ENCODE data around the gene DTNA.

Gene DTNA

DNA sequence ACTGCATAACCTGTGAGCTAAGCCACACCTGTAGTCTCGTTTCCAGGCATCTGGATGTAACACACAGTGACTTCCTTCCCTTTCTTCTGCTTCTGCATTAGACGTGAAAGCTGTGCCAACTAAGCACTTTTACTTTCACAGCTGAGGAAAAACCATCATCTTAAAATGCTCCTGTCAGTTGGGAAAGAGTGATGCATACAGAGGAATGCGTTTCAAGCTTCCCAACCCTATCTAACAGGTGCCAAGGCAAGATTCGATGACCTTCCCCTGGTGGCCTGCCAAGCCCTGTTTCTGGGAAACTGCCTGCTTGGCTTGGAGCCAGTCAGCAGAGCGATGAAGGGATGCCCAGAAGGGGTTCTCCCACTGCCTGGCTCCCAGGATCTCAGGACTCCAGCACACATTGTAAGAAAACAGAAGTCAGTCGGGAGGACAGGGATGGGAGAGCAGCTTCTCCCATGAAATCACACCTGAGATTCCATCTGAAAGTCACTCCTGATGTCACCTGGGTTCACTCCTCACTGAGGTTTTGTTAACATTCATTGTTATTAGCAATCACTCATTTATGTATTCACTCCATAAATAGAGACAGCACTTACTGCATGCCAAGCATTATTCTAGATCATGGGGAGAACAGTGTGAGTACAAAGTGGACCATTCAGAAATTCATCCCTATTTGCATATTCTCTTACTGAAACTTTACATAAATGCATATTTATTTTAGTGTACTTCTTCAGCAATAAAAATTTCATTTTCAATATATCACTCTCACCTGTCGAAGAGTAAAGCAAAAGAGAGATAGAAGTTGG is 64.1 kb downstream of the DTNA start:
- Histone ChIP-seq H3K9me3 (ENCODE audit: control extremely low read depth in 1 of 5, control insufficient read depth in 4 of 5, insufficient read depth in 2 of 5, low read depth in 1 of 5, low read length in 4 of 5) (no peaks in the 10 kb centered on the region), H3K27ac (ENCODE audit: insufficient read depth in 1 of 2, low read depth in 1 of 2, low read length in 2 of 2, poor library complexity in 1 of 2, severe bottlenecking in 2 of 2) (no peak overlapping the region), H3K4me1 (ENCODE audit: control extremely low read depth in 1 of 4, control insufficient read depth in 4 of 4, insufficient read depth in 4 of 4, low read length in 3 of 4) (peaks cover 0 to 24% (median 12%) of the 10 kb centered on the region in 4 experiments), H3K27me3 (replicated peaks in 2 of 5; ENCODE audit: control insufficient read depth in 4 of 5, insufficient read depth in 5 of 5, low read length in 4 of 5) (no peaks in the 10 kb centered on the region), H3K36me3 (ENCODE audit: control insufficient read depth in 4 of 4, insufficient read depth in 4 of 4, low read length in 3 of 4) (no peaks in the 10 kb centered on the region), H3K4me3 (ENCODE audit: control insufficient read depth in 1 of 7, extremely low read depth in 1 of 7, insufficient read depth in 4 of 7, low read depth in 2 of 7, low read length in 6 of 7) (peak overlapping the region in 1 of 7 experiments; percentile 35)
- CTCF ChIA-PET: no interaction called here
- peak in 2 of 3 donors; percentile 66 to 73 for DNase-seq
- POLR2A ChIA-PET: no interaction called here
- 13% methylated on average over 5 of the region's 7 CpGs for WGBS (ENCODE audit: insufficient coverage)

DNA sequence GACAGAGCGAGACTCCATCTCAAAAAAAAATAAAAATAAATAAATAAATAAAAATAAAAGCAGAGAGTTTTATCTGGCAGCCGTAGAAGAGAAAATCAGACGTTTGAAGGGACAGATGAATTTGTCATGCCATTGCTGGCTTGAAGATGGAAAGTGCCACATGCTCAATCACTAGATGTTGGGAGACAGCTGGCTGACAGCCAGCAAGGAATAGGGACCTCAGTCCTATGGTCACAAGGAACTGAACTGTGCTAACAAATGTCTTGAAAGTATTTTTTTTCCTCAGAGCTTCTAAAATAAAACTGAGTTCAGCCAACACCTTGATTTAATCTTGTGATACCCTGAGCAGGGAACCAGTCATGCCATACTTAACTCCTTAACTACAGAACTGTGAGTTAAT is 65.4 kb downstream of the DTNA start:
- Histone ChIP-seq H3K4me3 (ENCODE audit: control insufficient read depth in 1 of 7, extremely low read depth in 1 of 7, insufficient read depth in 4 of 7, low read depth in 2 of 7, low read length in 6 of 7) (no peak overlapping the region), H3K4me1 (ENCODE audit: control extremely low read depth in 1 of 4, control insufficient read depth in 4 of 4, insufficient read depth in 4 of 4, low read length in 3 of 4) (peaks cover 0 to 24% (median 12%) of the 10 kb centered on the region in 4 experiments), H3K27ac (ENCODE audit: insufficient read depth in 1 of 2, low read depth in 1 of 2, low read length in 2 of 2, poor library complexity in 1 of 2, severe bottlenecking in 2 of 2) (no peak overlapping the region), H3K9me3 (ENCODE audit: control extremely low read depth in 1 of 5, control insufficient read depth in 4 of 5, insufficient read depth in 2 of 5, low read depth in 1 of 5, low read length in 4 of 5) (no peaks in the 10 kb centered on the region), H3K27me3 (replicated peaks in 2 of 5; ENCODE audit: control insufficient read depth in 4 of 5, insufficient read depth in 5 of 5, low read length in 4 of 5) (no peaks in the 10 kb centered on the region), H3K36me3 (ENCODE audit: control insufficient read depth in 4 of 4, insufficient read depth in 4 of 4, low read length in 3 of 4) (no peaks in the 10 kb centered on the region)
- ChIA-PET POLR2A (no interaction called here), CTCF (interaction anchor here (0.9 kb wide), 1 partner anchor 13 kb away, joined by 3 read pairs; no protein-coding TSS in a partner anchor)
- WGBS (ENCODE audit: insufficient coverage): 89% methylated on average over 2 of the region's 3 CpGs
- no peak for DNase-seq

DNA sequence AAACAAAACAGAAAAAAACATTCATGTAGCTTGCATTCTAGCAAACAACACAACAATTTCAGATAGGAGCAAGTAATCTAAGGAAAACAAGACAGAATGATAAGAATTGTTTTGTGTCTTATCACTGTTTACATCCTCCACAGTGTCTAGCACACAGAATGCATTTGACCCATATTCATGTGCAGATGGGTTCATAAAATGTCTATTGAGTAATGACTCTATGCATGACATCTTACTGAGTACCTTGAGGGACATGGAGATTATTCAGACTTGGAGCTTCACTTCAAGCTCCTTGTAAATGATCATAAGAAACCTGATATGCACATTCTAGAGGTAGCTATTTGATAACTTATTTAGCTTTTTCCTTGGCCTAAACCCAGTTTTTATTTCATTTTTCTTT is 69.0 kb downstream of the DTNA start:
- no peaks in the 10 kb centered on the region for H3K27me3 ChIP-seq (replicated peaks in 2 of 5; ENCODE audit: control insufficient read depth in 4 of 5, insufficient read depth in 5 of 5, low read length in 4 of 5)
- no peak overlapping the region for H3K27ac ChIP-seq (ENCODE audit: insufficient read depth in 1 of 2, low read depth in 1 of 2, low read length in 2 of 2, poor library complexity in 1 of 2, severe bottlenecking in 2 of 2)
- ChIA-PET CTCF (interaction anchor here (0.6 to 2.0 kb wide), 2 partner anchors 79 to 117 kb away, joined by 4 to 8 read pairs; no protein-coding TSS in a partner anchor), POLR2A (no interaction called here)
- H3K4me3 ChIP-seq (ENCODE audit: control insufficient read depth in 1 of 7, extremely low read depth in 1 of 7, insufficient read depth in 4 of 7, low read depth in 2 of 7, low read length in 6 of 7): no peak overlapping the region
- H3K4me1 ChIP-seq (ENCODE audit: control extremely low read depth in 1 of 4, control insufficient read depth in 4 of 4, insufficient read depth in 4 of 4, low read length in 3 of 4): peaks cover 0 to 4% (median 2%) of the 10 kb centered on the region in 4 experiments
- H3K36me3 ChIP-seq (ENCODE audit: control insufficient read depth in 4 of 4, insufficient read depth in 4 of 4, low read length in 3 of 4): no peaks in the 10 kb centered on the region
- no peaks in the 10 kb centered on the region for H3K9me3 ChIP-seq (ENCODE audit: control extremely low read depth in 1 of 5, control insufficient read depth in 4 of 5, insufficient read depth in 2 of 5, low read depth in 1 of 5, low read length in 4 of 5)
- DNase-seq: no peak

DNA sequence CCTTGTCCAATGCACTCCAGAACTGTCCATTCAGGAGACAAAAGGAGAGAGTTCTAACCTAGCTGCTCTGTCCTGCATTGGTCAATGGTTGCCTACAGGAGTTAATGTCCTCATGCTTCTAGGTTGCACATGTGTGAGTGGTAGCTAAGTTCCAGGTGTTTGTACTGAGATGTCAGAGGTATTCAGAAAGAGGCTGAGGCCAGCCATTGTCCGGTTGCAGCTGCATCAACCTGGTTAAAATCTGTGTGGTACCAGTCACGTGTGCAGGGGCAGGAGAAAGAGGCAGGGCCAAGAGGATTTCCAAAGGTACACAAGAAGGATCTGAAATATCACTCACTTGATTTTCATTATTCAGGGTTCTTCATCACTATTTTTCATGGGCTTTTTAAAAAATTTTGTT is 70.8 kb downstream of the DTNA start:
- no peak for DNase-seq
- Histone ChIP-seq H3K36me3 (ENCODE audit: control insufficient read depth in 4 of 4, insufficient read depth in 4 of 4, low read length in 3 of 4) (no peaks in the 10 kb centered on the region), H3K27ac (ENCODE audit: insufficient read depth in 1 of 2, low read depth in 1 of 2, low read length in 2 of 2, poor library complexity in 1 of 2, severe bottlenecking in 2 of 2) (no peak overlapping the region), H3K4me3 (ENCODE audit: control insufficient read depth in 1 of 7, extremely low read depth in 1 of 7, insufficient read depth in 4 of 7, low read depth in 2 of 7, low read length in 6 of 7) (no peak overlapping the region), H3K9me3 (ENCODE audit: control extremely low read depth in 1 of 5, control insufficient read depth in 4 of 5, insufficient read depth in 2 of 5, low read depth in 1 of 5, low read length in 4 of 5) (no peaks in the 10 kb centered on the region), H3K4me1 (ENCODE audit: control extremely low read depth in 1 of 4, control insufficient read depth in 4 of 4, insufficient read depth in 4 of 4, low read length in 3 of 4) (no peaks in the 10 kb centered on the region), H3K27me3 (replicated peaks in 2 of 5; ENCODE audit: control insufficient read depth in 4 of 5, insufficient read depth in 5 of 5, low read length in 4 of 5) (no peaks in the 10 kb centered on the region)
- CTCF ChIA-PET: no interaction called here
- WGBS (ENCODE audit: insufficient coverage): 96% methylated on average over 2 of the region's 2 CpGs
- POLR2A ChIA-PET: no interaction called here

DNA sequence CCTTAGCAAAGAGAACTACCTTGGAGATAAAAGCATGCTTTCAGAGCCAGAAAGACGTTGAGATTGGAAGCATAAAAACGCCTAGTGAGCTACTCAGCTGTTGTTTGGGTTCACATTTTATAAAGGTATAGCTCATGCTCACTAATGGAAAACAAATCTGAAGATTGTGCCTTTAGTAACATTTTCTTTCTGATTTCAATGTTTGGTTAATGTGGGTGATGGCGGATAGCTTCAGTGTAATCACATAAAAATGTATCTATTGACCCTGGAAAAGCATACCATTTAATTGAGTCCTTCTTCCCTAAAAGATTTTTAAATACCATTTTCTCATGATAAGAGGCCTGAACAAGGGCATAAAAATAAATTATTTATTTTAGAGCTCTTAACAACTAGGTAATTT is 73.4 kb downstream of the DTNA start:
- POLR2A ChIA-PET: no interaction called here
- H3K27me3 ChIP-seq (replicated peaks in 2 of 5; ENCODE audit: control insufficient read depth in 4 of 5, insufficient read depth in 5 of 5, low read length in 4 of 5): no peaks in the 10 kb centered on the region
- H3K4me3 ChIP-seq (ENCODE audit: control insufficient read depth in 1 of 7, extremely low read depth in 1 of 7, insufficient read depth in 4 of 7, low read depth in 2 of 7, low read length in 6 of 7): no peak overlapping the region
- CTCF ChIA-PET: interaction anchor here (1.0 to 1.8 kb wide), 5 partner anchors 38 to 687 kb away, joined by 3 to 5 read pairs (median 3); no protein-coding TSS in a partner anchor
- peak in 2 of 3 donors; percentile 19 to 23 for DNase-seq
- no peaks in the 10 kb centered on the region for H3K4me1 ChIP-seq (ENCODE audit: control extremely low read depth in 1 of 4, control insufficient read depth in 4 of 4, insufficient read depth in 4 of 4, low read length in 3 of 4)
- H3K27ac ChIP-seq (ENCODE audit: insufficient read depth in 1 of 2, low read depth in 1 of 2, low read length in 2 of 2, poor library complexity in 1 of 2, severe bottlenecking in 2 of 2): no peak overlapping the region
- H3K36me3 ChIP-seq (ENCODE audit: control insufficient read depth in 4 of 4, insufficient read depth in 4 of 4, low read length in 3 of 4): no peaks in the 10 kb centered on the region
- no peaks in the 10 kb centered on the region for H3K9me3 ChIP-seq (ENCODE audit: control extremely low read depth in 1 of 5, control insufficient read depth in 4 of 5, insufficient read depth in 2 of 5, low read depth in 1 of 5, low read length in 4 of 5)
- no CpG with 5 or more reads among the region's 3 CpGs for WGBS (ENCODE audit: insufficient coverage)

DNA sequence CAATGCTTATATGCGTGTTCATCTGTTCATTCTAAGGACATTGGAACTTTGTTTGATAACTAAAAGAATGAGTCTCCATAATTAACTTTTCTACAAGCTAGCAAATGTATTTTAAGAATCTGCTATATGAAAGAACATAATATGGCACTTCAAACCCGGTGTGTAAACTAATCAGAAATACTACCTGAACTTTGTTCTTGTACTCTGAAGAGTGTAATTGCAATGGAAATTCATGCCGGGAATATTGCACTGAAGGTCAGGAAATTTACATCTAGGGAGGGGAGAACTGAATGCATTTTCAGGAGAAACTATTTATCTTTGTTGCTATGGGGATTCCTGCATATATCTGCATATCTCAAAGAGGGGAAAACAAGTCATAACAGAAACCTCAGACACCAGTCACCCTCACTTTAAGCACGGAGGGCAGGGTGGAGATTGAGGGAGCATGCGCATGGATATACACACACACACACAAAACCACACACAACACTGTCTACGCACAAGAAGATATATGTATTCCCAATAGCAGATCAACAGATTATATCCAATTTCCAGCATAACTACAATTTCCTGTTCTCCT is 76.2 kb downstream of the DTNA start:
- Histone ChIP-seq H3K27ac (ENCODE audit: insufficient read depth in 1 of 2, low read depth in 1 of 2, low read length in 2 of 2, poor library complexity in 1 of 2, severe bottlenecking in 2 of 2) (no peak overlapping the region), H3K4me1 (ENCODE audit: control extremely low read depth in 1 of 4, control insufficient read depth in 4 of 4, insufficient read depth in 4 of 4, low read length in 3 of 4) (no peaks in the 10 kb centered on the region), H3K27me3 (replicated peaks in 2 of 5; ENCODE audit: control insufficient read depth in 4 of 5, insufficient read depth in 5 of 5, low read length in 4 of 5) (no peaks in the 10 kb centered on the region), H3K4me3 (ENCODE audit: control insufficient read depth in 1 of 7, extremely low read depth in 1 of 7, insufficient read depth in 4 of 7, low read depth in 2 of 7, low read length in 6 of 7) (no peak overlapping the region), H3K36me3 (ENCODE audit: control insufficient read depth in 4 of 4, insufficient read depth in 4 of 4, low read length in 3 of 4) (no peaks in the 10 kb centered on the region), H3K9me3 (ENCODE audit: control extremely low read depth in 1 of 5, control insufficient read depth in 4 of 5, insufficient read depth in 2 of 5, low read depth in 1 of 5, low read length in 4 of 5) (no peaks in the 10 kb centered on the region)
- ChIA-PET POLR2A (interaction anchor here (0.6 kb wide), 1 partner anchor 19 kb away, joined by 3 read pairs; no protein-coding TSS in a partner anchor), CTCF (interaction anchor here (1.4 to 4.8 kb wide), 2 partner anchors 124 to 664 kb away, joined by 3 to 24 read pairs; no protein-coding TSS in a partner anchor)
- WGBS (ENCODE audit: insufficient coverage): 90% methylated on average over 2 of the region's 6 CpGs
- no peak for DNase-seq

DNA sequence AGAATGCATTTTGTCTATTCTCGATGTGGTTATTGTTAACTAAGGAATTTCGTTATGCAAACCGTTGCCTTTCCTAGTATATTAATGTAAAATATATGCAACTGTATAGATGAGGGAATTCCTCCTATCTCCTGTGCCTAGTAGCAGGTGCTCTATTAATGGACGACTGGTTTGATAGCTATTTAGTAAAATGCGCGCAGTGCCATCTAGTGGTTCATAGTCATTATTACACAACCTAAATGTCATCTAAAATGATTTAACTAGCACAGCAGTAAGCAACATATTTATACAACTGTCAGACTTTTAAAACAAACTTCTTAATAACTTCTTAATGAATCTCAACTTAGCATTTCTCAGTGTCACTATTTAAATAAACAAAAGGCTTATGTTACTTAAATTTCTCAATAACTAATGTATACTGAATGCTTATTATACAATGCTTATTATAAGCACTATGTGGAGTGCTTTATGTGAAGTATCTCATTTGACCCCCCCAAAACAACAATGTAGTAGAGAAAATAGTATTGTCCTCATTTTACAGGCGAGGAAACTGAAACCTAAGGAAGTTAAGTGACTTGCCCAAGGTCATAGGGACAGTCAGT is 77.9 kb downstream of the DTNA start:
- peak; percentile 63 to 79 (median 68) for DNase-seq
- ChIA-PET CTCF (interaction anchor here (0.7 to 4.8 kb wide), 10 partner anchors 13 to 665 kb away, joined by 3 to 24 read pairs (median 4); no protein-coding TSS in a partner anchor), POLR2A (no interaction called here)
- no peaks in the 10 kb centered on the region for H3K27me3 ChIP-seq (replicated peaks in 2 of 5; ENCODE audit: control insufficient read depth in 4 of 5, insufficient read depth in 5 of 5, low read length in 4 of 5)
- H3K4me1 ChIP-seq (ENCODE audit: control extremely low read depth in 1 of 4, control insufficient read depth in 4 of 4, insufficient read depth in 4 of 4, low read length in 3 of 4): no peaks in the 10 kb centered on the region
- no peak overlapping the region for H3K27ac ChIP-seq (ENCODE audit: insufficient read depth in 1 of 2, low read depth in 1 of 2, low read length in 2 of 2, poor library complexity in 1 of 2, severe bottlenecking in 2 of 2)
- 7% methylated on average over 3 of the region's 7 CpGs for WGBS (ENCODE audit: insufficient coverage)
- no peak overlapping the region for H3K4me3 ChIP-seq (ENCODE audit: control insufficient read depth in 1 of 7, extremely low read depth in 1 of 7, insufficient read depth in 4 of 7, low read depth in 2 of 7, low read length in 6 of 7)
- H3K9me3 ChIP-seq (ENCODE audit: control extremely low read depth in 1 of 5, control insufficient read depth in 4 of 5, insufficient read depth in 2 of 5, low read depth in 1 of 5, low read length in 4 of 5): peaks cover 0 to 1% (median 0%) of the 10 kb centered on the region in 5 experiments
- H3K36me3 ChIP-seq (ENCODE audit: control insufficient read depth in 4 of 4, insufficient read depth in 4 of 4, low read length in 3 of 4): no peaks in the 10 kb centered on the region

Data from common myeloid progenitor, CD34-positive (primary cell).